ENCODE results near the gene MCHR1. TPM values are rescaled to one million over a fixed set of nuclear protein-coding genes. Genes with fewer than 3 reads are reported as not detected.
"Not testable (repeated sequence)": the region's sequence is repeated elsewhere in the genome, so short reads cannot be mapped to it uniquely, and the experiment has no call there.

The MCHR1 gene
- total RNA-seq, 4 donors from 2014 or later = not detected

DNA sequence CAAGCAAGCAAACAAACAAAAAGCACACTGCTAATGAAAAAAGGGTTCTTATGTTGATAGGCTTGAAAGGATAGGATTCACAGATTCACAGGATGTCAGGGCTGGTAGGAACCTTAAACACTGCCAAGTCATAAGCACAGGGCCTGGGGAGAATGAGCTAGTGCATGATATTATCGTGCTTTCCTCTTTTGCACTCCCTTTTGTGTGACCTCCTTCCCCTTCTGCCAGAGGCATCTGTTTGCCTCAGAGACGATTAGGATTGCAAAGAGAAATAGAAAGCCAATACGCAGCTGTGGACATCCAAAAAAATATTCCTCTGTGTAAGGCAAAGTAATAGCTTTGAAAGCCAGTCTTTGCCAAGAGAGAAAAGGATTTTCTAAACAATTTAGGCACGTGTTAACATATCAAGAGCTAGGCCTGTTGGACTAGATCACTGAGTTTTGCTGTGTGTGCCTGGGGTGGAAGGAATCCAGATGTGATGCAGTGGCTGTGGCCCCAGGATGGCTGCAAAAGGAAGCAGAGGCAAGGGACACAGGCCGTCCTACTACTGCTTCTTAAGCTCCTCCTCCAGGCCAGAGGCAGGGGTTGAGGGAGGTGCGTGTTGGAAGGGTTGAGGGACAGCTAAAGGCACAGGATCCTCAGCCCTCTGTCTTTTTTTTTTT is 30.6 kb downstream of the MCHR1 start:
- ATAC-seq (ENCODE audit: low FRiP score) (no peak), DNase-seq (ENCODE audit: low spot score) (no peak)
- TF ChIP-seq, protein P1, sequence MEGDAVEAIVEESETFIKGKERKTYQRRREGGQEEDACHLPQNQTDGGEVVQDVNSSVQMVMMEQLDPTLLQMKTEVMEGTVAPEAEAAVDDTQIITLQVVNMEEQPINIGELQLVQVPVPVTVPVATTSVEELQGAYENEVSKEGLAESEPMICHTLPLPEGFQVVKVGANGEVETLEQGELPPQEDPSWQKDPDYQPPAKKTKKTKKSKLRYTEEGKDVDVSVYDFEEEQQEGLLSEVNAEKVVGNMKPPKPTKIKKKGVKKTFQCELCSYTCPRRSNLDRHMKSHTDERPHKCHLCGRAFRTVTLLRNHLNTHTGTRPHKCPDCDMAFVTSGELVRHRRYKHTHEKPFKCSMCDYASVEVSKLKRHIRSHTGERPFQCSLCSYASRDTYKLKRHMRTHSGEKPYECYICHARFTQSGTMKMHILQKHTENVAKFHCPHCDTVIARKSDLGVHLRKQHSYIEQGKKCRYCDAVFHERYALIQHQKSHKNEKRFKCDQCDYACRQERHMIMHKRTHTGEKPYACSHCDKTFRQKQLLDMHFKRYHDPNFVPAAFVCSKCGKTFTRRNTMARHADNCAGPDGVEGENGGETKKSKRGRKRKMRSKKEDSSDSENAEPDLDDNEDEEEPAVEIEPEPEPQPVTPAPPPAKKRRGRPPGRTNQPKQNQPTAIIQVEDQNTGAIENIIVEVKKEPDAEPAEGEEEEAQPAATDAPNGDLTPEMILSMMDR (IDR thresholded peaks at IDR 0.05) = no peak

DNA sequence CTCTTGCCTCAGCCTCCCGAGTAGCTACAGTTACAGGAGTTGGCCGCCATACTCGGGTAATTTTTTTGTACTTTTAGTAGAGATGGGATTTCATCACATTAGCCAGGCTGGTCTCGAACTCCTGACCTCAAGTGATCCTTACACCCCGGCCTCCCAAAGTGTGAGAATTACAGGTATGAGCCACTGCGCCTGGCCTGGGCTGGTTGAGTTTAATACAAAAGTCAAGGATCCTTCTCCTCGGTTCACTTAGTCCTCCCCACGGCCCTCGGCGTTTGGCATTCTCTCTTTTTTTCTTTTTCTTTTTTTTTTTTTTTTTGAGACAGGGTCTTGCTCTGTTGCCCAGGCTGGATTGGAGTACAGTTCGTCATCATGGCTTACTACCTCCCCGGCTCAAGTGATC is 33.0 kb downstream of the MCHR1 start:
- DNase-seq (ENCODE audit: low spot score) (no peak), ATAC-seq (ENCODE audit: low FRiP score) (no peak)
- TF ChIP-seq, protein P1 (IDR thresholded peaks at IDR 0.05) = no peak

DNA sequence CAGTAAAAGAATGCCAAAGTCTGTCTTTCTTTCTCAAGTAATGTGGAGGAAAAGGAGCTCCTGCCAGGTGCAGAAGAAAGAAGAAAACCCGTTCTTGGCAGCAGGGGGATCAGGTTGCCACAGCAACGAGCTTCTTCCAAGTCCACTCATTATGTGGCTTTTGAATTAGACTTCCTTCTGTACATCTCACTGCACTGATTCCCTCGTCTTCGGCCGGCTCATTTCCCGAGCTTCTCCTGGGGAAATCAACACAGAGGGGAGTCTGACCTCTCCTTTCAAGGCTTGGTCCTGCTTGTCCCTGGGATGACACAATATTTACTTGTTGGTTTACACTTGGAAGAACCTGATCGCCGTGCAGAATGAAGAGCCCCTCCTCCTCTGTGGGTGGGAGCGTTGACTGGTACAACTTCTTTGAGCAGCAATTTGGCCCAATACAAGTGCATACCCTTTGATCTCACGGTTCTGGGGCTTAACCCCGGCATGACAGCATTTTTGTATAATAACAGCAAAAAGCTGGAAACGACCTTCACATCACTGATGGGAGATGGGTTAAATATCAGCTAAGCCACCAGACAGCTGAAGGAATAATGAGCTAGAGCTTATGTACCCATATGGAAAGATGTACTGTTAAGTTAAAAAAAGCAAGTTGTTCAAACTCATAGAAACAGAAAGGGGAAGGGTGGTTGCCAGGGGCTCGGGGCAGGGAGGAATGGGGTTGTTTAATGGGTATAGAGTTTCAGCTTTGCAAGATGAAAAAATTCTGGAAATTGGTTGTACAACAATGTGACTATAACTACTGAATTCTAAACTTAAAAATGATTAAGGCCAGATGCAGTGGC is 35.4 kb downstream of the MCHR1 start:
- ATAC-seq (ENCODE audit: low FRiP score) = peak; percentile 22
- DNase-seq (ENCODE audit: low spot score) = no peak
- TF ChIP-seq, protein P1 (IDR thresholded peaks at IDR 0.05) = no peak

DNA sequence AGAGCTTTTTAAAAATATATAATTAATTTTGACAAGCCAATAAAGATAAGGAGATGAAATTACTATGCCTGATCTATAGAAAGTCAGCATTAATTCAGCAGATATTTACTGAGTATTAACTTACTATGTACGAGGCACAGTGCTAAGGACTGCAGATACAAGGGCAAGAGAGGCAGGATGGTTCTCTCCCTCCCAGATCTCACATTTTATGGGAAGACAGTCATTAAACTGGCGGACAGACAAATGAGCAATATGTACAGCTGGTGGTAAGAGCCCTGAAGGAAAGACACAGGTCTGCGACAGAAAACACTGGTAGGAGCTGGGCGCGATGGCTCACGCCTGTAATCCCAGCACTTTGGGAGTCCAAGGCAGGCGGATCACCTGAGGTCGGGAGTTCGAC is 36.8 kb downstream of the MCHR1 start:
- TF ChIP-seq, protein P1 (IDR thresholded peaks at IDR 0.05) = no peak
- DNase-seq (ENCODE audit: low spot score) (no peak), ATAC-seq (ENCODE audit: low FRiP score) (no peak)

DNA sequence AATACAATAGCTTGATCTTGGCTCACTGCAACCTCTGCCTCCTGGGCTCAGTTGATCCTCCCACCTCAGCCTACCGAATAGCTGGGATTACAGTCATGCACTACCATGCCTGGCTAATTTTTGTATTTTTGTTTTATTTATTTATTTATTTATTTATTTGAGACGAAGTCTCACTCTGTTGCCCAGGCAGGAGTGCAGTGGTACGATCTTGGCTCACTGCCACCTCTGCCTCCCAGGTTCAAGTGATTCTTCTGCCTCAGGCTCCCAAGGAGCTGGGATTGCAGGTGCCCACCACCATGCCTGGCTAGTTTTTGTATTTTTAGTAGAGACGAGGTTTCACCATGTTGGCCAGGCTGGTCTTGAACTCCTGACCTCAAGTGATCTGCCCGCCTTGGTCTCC is 38.4 kb downstream of the MCHR1 start:
- not testable (repeated sequence) for DNase-seq (ENCODE audit: low spot score); ATAC-seq (ENCODE audit: low FRiP score)

DNA sequence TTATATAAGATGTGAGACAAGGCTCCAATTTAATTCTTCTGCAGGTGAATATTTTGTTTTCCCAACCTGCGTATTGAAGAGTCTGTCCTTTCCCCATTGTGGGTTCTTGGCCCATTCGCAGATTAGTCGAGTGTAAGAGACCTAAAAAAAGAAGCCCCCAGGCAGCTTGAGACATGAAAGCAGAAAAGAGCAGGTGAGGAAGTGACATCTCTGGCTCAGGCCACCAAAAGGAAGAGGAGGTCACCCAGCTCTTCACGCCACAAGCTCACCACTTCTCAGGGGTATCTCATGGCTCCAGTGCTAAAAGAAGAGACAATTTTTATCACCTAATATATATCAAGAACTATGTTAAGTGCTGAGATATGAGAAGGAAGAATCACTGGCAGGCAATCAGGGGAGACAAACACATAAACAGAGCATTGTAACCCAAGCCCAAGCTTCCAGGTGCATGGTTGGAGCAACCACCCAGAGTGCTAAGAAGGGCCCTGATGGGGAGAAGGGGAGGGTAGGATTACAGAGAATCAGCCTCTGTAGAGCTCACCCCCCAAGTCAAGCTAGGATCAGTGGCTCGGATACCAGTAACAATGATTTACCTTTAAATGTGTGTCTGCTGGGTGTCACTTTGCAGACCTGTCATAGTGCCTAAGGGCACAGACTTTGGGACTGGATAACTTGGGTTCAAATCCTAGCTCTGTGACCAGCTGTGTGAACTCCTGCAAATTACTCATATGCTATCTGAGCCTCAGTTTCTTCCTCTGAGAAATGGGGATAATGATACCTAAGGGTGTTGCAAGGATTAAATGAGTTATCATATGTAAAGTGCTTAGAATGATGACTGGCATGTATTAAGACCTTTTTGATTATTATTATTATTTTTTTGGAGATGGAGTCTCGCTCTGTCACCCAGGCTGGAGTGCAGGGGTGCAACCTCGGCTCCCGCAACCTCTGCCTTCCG is 39.2 kb downstream of the MCHR1 start:
- TF ChIP-seq, protein P1 (IDR thresholded peaks at IDR 0.05) = no peak
- DNase-seq (ENCODE audit: low spot score) (no peak), ATAC-seq (ENCODE audit: low FRiP score) (no peak)

DNA sequence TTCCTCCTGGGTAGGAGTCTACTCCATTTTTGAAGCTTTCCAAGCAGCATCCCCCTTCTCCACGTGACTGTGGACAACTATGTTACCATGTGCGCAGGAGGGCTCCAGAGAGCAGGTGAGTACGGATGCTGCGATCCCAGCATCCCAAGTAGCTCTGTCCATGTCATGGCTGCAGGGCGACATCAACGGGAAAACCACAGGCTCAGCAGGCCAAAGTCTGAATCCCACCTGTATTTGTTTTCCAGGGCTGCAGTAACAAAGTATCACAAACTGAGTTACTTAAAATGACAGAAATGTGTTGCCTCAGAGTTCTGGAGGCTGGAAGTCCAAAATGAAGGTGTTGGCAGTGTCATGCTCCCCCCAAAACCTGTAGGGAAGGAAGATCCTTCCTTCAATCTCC is 40.3 kb downstream of the MCHR1 start:
- TF ChIP-seq, protein P1 (IDR thresholded peaks at IDR 0.05) = no peak
- ATAC-seq (ENCODE audit: low FRiP score) = no peak

DNA sequence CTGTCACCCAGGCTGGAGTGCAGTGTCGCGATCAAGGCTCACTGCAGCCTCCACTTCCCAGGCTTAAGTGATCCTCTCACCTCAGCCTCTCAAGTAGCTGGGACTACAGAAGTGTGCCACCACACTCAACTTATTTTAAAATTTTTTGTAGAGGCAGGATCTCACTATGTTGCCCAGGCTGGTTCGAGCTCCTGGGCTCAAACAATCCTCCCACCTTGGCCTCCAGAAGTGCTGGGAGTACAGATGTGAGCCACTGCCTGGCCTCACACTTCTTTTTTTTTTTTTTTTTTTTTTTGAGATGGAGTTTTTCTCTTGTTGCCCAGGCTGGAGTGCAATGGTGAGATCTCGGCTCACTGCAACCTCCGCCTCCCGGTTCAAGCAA is 40.9 kb downstream of the MCHR1 start:
- ATAC-seq (ENCODE audit: low FRiP score); DNase-seq (ENCODE audit: low spot score): not testable (repeated sequence)

More for the DNA sequence above, 40.3 kb downstream of the MCHR1 start:
- no peak for DNase-seq (ENCODE audit: low spot score)
